Measurements from ENCODE around the gene GFM1. TPM values are rescaled to one million over a fixed set of nuclear protein-coding genes. Genes with fewer than 3 reads are reported as not detected.

GFM1 gene
- total RNA-seq: 47.2 and 50.6 TPM in 2 replicates

DNA sequence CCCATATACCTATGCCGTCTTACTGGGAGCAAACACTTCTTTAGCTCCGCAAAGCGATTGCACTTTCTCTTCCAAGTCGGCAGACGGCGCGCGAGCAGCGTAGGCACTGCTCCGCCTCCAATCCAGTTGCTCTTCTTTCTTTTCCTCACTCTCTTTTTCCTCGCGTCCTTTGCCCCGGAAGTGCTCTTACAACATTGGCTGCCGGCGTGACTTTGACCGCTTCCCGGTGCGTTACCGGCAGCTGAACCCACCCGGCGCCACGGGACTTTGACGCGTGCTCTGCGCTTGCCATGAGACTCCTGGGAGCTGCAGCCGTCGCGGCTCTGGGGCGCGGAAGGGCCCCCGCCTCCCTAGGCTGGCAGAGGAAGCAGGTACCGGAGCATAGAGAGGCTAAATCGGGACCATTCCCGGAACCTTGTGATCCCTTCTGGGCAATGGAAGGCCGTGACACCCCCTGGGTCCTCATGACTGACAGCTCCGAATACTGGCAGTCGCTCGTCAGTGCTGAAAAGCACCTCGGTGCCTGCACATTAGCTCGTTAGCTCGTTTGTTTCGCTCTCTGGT, at the start of gene GFM1:
Gene GFM1 (plus strand): TSS at position 183 of the 564 bp plus-strand sequence. CDS start 108 bp downstream, at position 291.
- intact Hi-C loops (cut with micrococcal nuclease): loop anchor here (5.0 to 10.0 kb wide), 5 partner anchors 72 to 1920 kb away; partner anchors contain the start of genes CCNL1, KPNA4, MFSD1 and MLF1

DNA sequence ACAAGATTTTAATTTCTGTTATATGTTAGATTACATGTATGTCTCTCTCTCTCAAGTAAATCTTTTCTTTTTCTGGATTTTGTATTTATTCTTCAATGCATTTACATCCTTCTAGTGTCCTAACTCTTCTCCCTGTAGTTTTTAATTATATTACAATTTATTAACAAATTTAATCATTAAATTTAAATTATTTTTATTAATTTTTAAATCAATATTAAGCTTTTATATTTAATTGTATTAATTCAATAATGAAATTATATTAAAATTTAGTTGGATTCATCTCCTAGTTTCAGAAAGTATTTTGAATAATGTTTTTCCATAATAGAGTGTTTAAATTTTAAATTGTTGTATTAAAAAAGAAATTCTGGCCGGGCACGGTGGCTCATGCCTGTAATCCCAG, 43.5 kb upstream of the GFM1 start:
- intact Hi-C loops (cut with micrococcal nuclease): no loop called here

DNA sequence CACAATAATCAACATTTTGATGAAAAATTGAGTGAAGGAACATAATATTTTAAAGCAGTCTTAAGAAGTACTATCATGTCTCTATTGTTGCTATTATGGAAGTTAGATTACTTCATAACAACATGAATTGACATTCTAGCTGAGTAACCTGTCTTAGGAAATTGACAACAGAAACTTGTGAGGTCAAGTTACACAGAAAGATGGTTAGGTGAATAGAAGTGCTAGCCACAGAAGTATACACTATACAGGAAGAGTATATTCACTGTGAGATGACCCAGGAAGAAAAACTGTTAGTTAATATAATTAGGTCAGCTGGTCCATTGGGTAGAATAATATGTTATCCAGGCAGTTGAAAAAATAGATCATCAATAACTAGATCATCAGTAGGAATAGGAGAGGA, 42.1 kb upstream of the GFM1 start:
- intact Hi-C loops (cut with micrococcal nuclease): no loop called here

DNA sequence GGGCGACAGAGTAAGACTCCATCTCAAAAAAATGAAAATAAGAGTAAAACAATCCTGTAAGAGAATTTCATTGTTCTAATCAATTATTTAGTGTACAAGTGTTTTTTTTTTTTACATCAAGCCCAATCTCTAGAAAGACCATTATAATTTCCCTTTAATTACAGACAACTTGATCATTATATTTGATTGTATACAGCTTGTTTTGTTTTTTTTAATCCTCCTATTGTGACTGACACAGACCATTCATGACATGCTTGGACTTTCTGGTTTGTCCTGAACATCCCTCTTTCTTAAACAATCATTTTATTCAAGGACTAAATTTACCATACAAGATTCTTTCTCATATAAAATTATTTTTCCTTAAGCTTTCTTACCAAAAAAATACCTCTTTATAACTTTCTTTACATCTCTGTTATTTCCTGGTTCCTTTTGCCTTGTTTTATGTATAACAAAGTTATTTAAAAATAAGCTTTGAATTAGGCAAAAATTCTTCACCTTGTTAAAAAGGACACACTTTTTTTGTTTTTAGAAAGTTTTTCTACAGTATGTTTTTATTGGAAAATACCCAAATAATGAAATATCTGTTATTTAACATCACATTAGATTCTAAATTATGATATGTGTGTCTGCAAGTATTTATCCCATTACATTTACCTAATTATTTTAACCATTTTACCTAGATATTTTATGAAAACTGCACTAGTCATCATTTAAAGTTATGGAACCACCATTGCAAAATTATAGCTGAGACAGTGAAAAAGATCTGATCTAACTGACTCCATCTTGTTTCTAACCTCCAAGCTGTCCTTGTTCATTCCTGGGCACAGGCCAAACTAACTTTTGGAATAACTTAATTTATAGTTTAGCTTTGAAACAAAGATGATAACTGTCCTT, 26.1 kb upstream of the GFM1 start:
- intact Hi-C loops (cut with micrococcal nuclease): no loop called here

DNA sequence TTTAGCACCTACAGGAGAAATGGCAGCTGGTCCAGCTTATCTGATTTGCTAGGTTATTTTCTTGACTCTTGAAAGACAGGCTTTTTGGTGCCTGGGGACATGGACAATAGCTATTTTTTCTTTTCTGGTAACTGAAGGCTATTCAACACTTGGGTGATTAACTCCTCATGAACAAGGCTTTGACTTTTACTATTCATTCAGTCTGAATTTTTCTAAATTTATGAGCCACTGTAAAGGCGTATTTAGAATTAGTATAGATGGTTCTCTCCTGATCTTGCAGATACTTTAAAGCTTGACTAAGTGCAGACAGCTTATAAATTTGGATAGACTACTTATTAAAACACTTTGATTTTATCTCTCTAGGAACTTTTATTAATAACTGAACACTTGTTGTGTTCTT, 18.4 kb upstream of the GFM1 start:
- intact Hi-C loops (cut with micrococcal nuclease): no loop called here

DNA sequence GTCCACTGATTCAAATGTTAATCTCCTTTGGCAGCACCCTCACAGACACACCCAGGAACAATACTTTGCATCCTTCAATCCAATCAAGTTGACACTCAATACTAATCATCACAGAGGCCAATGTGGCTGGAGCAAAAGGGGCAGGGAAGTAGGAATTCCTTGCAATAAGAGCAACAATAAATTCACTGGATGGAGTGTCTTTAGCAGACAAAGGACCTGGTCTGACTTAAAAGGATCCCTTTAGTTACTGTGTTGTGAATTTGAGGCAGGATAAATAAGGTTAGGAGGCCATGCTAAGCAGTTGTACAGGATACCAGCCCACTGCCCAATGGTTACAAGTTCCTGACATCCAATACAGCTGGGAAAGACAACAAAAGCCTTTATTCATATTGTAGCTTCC, 12.3 kb upstream of the GFM1 start:
- intact Hi-C loops (cut with micrococcal nuclease): no loop called here

DNA sequence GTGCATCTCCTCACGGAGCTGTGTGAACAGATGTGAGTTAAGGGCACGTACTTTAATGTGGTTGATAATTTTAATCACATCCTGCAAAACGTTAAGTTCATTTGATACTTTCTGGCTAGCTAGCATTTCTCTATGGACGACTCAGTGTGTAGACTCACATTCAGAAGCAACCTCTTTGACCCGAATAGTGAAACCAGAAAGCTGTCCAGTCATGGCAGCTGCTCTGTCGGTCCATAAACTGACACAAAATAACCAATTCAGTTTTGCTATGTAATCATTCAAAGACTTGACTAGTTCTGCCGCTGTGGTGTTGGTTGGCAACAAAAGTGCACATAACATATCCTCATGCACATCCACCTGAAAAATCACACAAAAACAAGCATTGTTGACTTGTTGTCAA, 3.7 kb upstream of the GFM1 start:
- intact Hi-C loops (cut with micrococcal nuclease): loop anchor here (5.0 to 10.0 kb wide), 5 partner anchors 68 to 1924 kb away; partner anchors contain the start of genes CCNL1, KPNA4, MFSD1 and MLF1

DNA sequence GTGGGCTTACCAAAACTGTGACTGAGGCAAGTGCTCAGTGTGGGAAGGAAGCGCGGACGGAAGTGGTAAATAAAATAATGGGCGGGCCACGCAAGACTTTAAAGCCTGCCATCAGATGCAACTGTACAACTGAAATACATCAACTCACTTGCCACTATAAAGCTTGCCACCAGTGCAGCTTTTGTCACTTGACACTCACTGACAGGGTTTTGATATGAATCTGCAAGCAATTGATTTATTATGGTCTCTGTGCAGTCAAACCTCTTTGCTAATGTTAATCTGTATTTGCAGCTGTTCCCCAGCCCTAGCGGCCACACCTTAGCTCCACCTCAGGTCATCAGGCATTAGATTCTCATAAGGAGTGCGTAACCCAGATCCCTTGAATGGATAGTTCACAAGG, 2.3 kb upstream of the GFM1 start:
- intact Hi-C loops (cut with micrococcal nuclease): loop anchor here (5.0 to 10.0 kb wide), 5 partner anchors 70 to 1923 kb away; partner anchors contain the start of genes CCNL1, KPNA4, MFSD1 and MLF1

DNA sequence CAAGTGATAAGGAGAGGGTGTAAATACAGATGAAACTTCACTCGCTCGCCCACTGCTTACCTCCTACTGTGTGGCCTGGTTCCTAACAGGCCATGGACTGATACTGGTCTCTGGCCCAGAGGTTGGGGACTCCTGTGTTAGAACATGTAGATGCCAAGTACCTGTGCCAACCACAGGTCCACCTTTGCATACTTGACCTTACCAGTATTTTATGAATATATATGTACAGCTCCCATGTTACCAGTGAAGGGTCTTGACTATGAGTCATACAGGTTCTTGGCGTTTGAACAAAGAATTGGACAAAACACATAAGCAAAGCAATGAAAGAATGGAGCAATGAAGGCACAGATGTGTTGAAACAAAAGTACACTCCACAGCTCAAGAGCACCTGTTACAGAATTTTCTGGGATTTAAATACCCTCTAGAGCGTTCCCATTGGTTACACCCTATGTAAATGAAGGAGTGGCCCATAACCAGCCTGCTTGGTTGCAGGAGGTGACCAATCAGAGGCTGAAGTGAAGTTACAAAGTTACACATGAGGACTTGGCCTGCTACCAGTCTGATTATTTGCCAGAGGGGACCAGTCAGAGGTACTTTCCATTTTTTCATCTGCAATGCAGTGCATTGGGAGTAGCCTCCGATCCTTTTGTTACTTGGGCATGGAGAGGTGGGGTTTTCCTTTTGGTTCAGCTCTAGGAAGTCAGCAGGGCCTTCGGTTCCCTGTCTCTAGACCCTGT, 1.7 kb upstream of the GFM1 start:
- intact Hi-C loops (cut with micrococcal nuclease): loop anchor here (5.0 to 10.0 kb wide), 5 partner anchors 70 to 1922 kb away; partner anchors contain the start of genes CCNL1, KPNA4, MFSD1 and MLF1

DNA sequence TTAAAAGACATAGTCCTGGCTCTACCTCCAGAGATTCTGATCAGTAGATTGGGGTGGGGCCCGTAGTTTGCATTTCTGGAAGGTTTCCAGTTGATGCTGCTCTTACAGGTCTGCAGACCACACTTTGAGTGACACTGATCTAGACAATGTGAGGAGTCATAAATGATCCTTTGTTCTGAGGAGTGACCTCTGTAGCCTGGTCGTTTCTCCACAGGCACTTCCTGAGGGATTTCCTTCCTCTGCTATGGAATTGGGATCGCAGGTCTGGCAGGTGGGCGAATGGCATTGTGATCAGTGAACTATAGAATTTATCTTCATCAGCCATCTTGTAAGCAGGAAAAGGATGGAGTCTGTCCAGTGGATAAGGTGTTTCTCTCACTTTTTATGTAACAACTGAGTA, 5.5 kb downstream of the GFM1 start:
- intact Hi-C loops (cut with micrococcal nuclease): loop anchor here (10.0 kb wide), 2 partner anchors 1485 to 1915 kb away; partner anchors contain the start of genes CCNL1 and KPNA4

DNA sequence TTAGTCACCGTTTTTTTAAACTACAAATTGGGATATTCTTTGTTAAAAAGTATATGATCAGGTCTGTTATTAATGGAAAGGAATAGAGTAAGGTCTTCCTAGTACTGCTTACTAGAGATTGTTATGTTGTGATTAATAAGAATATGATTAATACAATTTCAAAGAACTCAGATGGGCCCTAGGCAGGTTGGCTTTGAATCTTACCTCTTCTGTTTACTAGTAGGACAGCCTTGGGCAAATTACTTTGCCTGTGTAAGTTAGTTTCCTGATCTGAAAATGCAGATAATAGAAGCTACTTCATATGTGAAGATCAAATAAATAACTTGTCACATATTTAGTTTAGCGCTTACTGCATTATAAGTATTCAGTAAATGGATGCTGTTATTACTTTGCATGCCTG, 6.9 kb downstream of the GFM1 start:
- intact Hi-C loops (cut with micrococcal nuclease): no loop called here

DNA sequence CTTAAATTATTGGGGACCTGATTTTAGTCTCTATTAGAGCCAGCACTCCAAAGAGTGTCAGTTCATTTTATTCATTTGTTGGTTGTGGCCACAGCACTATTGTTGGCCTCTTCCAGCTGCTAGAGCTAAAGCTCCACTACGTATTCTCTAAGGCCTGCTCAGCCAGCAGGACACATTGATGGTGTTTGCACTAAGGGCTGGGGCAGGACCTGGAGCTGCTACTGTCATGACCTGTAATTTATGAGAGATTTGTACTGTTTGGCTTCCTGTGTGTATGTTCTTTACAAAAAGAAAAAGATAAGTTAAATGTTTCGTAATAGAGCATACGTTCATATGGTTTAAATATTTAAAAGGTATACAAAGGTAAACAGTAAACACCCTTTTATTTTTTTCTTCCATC, 8.1 kb downstream of the GFM1 start:
- intact Hi-C loops (cut with micrococcal nuclease): no loop called here

DNA sequence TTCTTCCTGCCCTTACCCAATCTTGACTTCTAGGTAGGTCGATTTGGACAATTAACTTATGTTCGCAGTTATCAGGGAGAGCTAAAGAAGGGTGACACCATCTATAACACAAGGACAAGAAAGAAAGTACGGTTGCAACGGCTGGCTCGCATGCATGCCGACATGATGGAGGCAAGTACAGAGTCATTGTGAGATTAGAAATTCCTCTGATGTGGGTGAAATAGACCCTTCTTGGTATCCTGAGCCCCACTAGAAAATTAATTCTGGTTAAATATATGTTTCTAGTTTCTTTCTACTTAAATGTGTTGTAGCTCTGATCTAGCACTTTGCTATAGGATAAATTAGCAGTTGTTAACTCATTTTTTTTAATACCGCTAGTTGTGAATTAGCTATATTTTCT, 14.6 kb downstream of the GFM1 start:
- intact Hi-C loops (cut with micrococcal nuclease): loop anchor here (1.0 kb wide), 2 partner anchors 13 to 132 kb away; partner anchors contain the start of gene LXN

DNA sequence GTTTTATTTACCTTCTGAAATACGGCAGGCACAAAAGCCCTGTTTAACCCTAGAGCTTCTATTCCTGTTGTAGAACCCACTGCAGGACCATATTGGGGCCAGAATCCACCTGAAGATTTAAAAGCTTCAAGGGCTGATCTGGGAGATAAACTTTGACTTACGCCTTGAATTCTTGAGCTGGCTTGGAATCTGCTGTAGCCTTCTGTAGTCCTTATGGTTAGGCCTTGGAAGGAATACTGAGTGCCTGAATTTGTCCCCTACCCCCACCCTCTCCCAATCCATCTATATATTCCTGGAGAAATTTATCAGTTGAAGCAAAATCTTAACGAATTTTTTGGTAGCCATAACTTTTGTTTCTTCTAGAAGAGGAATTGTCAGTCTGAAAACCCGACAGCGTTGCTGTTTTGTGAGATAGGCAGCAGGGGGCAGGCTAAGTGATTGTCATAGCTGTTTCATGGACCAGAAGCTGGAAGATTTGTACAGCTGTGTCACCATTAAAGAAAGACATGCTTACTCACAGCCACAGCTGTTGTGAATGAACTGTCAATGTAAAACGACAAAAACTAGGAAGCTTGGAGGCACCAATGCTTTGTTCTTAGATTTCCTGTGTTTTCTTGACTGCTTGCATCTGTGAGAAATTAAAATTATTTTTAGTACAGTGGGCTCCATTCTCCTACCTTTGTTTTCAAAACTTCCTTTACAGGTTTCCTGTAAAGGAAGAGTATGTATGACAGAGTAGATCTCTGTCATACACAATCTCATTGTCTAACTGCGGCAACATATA, 15.3 kb downstream of the GFM1 start:
- intact Hi-C loops (cut with micrococcal nuclease): loop anchor here (1.0 kb wide), 2 partner anchors 13 to 132 kb away; partner anchors contain the start of gene LXN

DNA sequence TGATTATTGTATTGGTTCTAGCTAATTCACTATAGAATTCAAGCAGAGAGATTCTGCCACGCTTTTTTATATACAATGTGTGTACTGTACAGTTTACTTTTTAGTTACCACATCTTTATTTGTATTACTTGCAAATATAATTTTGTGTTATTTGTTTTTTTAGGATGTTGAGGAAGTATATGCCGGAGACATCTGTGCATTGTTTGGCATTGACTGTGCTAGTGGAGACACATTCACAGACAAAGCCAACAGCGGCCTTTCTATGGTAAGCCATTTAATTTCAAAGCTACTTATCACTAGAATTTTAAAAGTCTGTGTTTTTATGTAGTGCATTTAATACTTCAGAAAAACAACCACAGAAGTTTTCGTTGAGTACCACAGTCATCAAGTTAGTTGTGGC, 16.4 kb downstream of the GFM1 start:
- intact Hi-C loops (cut with micrococcal nuclease): no loop called here

DNA sequence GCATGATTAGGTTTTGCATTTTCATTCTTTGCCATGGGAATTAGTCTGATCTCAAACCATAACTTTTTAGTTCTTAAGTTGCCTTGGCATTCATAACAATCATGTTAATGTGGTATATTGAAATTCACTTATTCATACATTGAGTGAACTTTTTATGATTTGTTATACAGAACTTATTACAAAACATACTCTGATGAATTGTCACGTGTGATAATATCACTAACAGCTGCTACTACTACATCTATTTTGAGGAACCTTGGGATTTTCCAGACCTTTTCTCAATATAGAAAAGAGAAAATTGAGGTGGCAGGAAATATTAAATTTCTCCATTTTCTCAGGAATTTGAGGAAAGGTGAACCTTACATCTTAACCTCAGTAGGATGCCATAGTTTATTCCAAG, 18.9 kb downstream of the GFM1 start:
- intact Hi-C loops (cut with micrococcal nuclease): no loop called here

DNA sequence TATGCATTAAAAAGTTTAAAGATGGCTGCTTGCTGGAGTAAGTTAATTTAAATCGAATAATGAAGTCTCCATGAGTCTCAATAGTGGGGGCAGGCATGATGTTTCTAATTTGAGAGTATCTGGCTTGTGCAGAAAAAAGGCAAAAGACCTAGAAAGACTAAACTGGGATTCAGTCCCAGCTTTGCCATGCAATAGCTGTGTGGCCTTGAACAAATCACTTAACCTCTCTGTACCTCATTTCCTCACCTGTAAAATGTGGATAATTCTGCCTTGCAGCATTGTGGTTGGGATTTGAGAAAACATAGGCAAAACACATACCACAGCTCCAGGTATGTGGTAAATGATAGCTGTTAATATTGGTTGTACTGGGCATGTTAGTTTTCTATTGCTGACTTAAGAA, 19.5 kb downstream of the GFM1 start:
- intact Hi-C loops (cut with micrococcal nuclease): no loop called here

DNA sequence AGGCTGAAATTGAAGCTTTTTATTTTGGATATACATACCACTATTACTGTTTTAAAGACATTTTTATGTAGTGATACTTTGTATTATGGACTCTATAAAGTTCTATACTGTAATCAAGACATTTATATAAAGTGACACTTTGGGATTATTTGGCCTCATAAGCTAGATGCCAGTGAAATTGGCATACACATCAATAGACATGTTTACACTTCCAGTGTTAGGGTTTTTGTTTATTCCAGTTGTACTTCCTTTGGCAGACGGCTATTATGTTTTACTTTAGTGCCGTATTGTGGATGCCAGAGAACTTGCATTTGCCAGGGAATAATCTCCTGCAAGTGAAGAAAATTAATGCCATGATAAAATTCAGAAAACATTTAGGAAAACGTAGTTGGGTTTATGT, 22.1 kb downstream of the GFM1 start:
- intact Hi-C loops (cut with micrococcal nuclease): no loop called here

DNA sequence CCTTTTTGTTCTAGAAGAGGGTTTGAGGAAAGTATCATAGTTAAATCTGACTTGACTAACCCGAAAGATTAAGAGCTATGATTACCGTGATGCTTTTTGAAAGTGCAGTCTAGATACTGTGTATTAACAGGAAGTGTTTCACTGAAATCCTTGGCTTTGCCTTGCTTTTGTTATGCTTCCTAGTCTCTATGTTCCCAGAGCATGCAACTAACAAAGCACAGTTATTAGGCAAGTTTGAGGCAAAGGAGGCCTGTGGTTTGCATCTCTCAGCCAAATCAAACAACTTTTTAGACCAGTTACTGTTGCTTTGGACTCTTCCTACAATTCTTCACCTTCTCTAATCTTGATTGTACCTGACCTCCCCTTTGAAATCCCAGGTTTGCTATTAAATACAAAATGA, 24.2 kb downstream of the GFM1 start:
- intact Hi-C loops (cut with micrococcal nuclease): no loop called here

DNA sequence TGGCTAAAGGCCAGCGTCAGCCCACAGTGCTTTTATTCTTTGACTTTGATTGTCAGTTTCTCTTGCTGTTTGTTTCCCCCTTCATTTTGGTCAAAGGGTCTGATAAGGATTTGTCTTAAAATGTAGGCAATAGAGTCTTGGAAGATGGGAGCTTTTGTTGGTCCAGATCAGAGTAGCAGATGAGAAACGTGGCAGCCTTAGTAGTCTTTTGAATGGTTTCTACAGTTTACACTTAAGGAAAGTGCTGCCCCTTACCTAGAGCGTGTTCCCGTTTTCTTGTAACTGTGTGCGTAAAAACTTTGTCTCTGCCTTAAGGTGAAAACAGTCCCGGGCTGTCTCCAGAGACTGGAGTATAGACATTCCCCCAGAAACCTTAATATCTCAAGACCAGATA, 27.5 kb downstream of the GFM1 start:
- intact Hi-C loops (cut with micrococcal nuclease): loop anchor here (1.0 to 2.0 kb wide), 4 partner anchors 13 to 129 kb away; no protein-coding TSS in a partner anchor

Data from T-helper 2 cell treated with Interferon-gamma antibody and Interleukin-4, amounts not matched to agents 100 ng/mL and 5 ng/mL, for 36 hours (primary cell).